Measurements from ENCODE around the gene PAM.
"Not testable (repeated sequence)": the region's sequence is repeated elsewhere in the genome, so short reads cannot be mapped to it uniquely, and the experiment has no call there.

PAM gene

GRCh38 chr5:102903074-102903871 lies 148.2 kb downstream of the PAM start:
- no peak for DNase-seq

GRCh38 chr5:102905056-102905455 lies 150.0 kb downstream of the PAM start:
- DNase-seq, result no peak

GRCh38 chr5:102907099-102907498 lies 152.0 kb downstream of the PAM start:
- DNase-seq, result not testable (repeated sequence)

GRCh38 chr5:102910240-102911226 lies 155.4 kb downstream of the PAM start:
- DNase-seq, result no peak

GRCh38 chr5:102911973-102912372 lies 156.9 kb downstream of the PAM start:
- DNase-seq, result peak; percentile 30

- no peak for DNase-seq
These were observed 161.0 kb downstream of the PAM start for GRCh38 chr5:102916109-102916508.

GRCh38 chr5:102918986-102919610 lies 164.0 kb downstream of the PAM start:
- DNase-seq, result no peak

GRCh38 chr5:102920762-102921161 lies 165.7 kb downstream of the PAM start:
- no peak for DNase-seq

- no peak for DNase-seq
These were observed 166.4 kb downstream of the PAM start for GRCh38 chr5:102921341-102922044.

GRCh38 chr5:102922111-102922720 lies 167.1 kb downstream of the PAM start:
- no peak for DNase-seq

GRCh38 chr5:102922799-102923477 lies 167.8 kb downstream of the PAM start:
- DNase-seq, result peak; percentile 35

GRCh38 chr5:102924963-102925362 lies 169.9 kb downstream of the PAM start:
- DNase-seq, result no peak

GRCh38 chr5:102927007-102927406 lies 171.9 kb downstream of the PAM start:
- DNase-seq, result no peak

GRCh38 chr5:102930244-102930643 lies 175.1 kb downstream of the PAM start:
- DNase-seq, result no peak

GRCh38 chr5:102931085-102931725 lies 176.1 kb downstream of the PAM start:
- no peak for DNase-seq

GRCh38 chr5:102932781-102933180 lies 177.7 kb downstream of the PAM start:
- no peak for DNase-seq

GRCh38 chr5:102933316-102933715 lies 178.2 kb downstream of the PAM start:
- no peak for DNase-seq

GRCh38 chr5:102933721-102934459 lies 178.8 kb downstream of the PAM start:
- no peak for DNase-seq

GRCh38 chr5:102937894-102938293 lies 182.8 kb downstream of the PAM start:
- no peak for DNase-seq

GRCh38 chr5:102941111-102941510 lies 186.0 kb downstream of the PAM start:
- no peak for DNase-seq
